H1 (cell line): ENCODE measurements around the gene WSCD2. TPM values are rescaled to one million over a fixed set of nuclear protein-coding genes. Genes with fewer than 3 reads are reported as not detected.

Experiments
- BCL11A ChIP-seq, 2 experiments: IDR thresholded peaks; one replicate each; pipeline ENCODE4 v1.6.1; 2011; ENCODE audit warnings: low read depth in 2 of 2, low read length in 2 of 2, mild to moderate bottlenecking in 2 of 2
- POLR2A ChIP-seq, 2 experiments: IDR thresholded peaks; 1 replicate in 1 of 2; 2 replicates in 1 of 2; pipeline ENCODE4 v1.6.1; 2011; ENCODE audit warnings: low read depth in 2 of 2, low read length in 2 of 2, mild to moderate bottlenecking in 2 of 2; ENCODE audit errors: control extremely low read depth in 1 of 2
- TCF12 ChIP-seq: IDR thresholded peaks from 2 replicates; pipeline ENCODE4 v1.6.1; 2011; ENCODE audit warnings: low read depth, mild to moderate bottlenecking, low read length
- polyA plus RNA-seq, 7 experiments: library from polyadenylated mRNA; depleted of rRNA in 3 of 7; stranded (reverse) in 5 of 7; unstranded in 2 of 7; fragments of >200 nt in 5 of 7; fragments of 200-250 nt in 2 of 7; gene quantifications; 1 replicate in 5 of 7; 2 replicates in 1 of 7; 4 replicates in 1 of 7; pipeline versions ENCODE4 v1.2.1 to v1.2.3, GENCODE V29; 2011 to 2013; ENCODE audit warnings: missing spikeins in 2 of 7, mixed read lengths in 2 of 7
- total RNA-seq: library from RNA; stranded (reverse); fragmentation: NEBNext Ultra II Directional; extraction: Animal tissue kit (Norgen Biotek cat#: 25700); gene quantifications from 2 replicates; pipeline ENCODE4 v1.2.1, GENCODE V29; 2021

Gene WSCD2
- total and polyA plus RNA-seq, 2 of the 8 experiments (the other 6 are each of a cell fraction or from before 2014, with no cell fraction given): 1.3 to 2.2 TPM

DNA sequence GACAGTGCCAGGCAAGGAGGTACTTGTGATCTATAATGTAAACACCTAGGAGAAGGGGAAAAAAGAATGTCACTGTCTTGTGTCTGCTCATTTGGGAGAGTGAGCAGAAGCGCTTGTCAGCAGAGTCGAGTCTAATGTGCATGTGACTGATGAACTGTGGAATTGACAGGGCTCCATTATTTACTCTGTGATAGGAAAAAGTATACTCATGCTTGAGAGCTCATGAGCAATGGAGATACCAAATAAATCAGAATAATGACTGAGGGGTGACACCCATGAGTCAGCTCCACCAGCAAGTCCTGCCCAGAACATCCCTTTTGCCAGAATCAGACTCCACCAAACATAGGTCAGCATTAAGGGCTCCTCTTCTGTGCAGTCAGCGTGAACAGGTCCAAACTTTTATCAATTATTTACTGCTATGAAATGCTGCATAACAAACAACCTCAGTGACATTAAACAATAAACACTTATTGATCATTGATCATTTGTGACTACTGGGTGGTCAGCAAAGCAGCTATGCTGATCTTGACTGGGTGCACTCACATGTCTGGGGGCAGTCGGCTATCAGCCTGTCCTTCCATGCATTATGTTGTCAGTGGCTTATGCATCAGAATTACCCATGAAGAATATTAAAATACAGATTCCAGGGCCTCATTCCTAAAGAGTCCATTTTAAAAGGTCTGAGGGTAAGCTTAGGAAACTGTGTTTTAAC is 29.2 kb upstream of the WSCD2 start (continued):
- TF ChIP-seq BCL11A (IDR thresholded peaks at IDR 0.05; ENCODE audit: low read depth in 2 of 2, low read length in 2 of 2): no peak
- TF ChIP-seq POLR2A (IDR thresholded peaks at IDR 0.05; ENCODE audit: control extremely low read depth in 1 of 2, low read depth in 2 of 2, low read length in 2 of 2): no peak
- no peak for TF ChIP-seq TCF12
- TF ChIP-seq, all 59 proteins: peak for 0
